ENCODE results near the gene DCANP1.
A peak's percentile ranks its signal among the peaks of the same experiment; 100 is the strongest.

The DCANP1 gene

GRCh38 chr5:135432113-135432512, 15.0 kb downstream of the DCANP1 start:
- no peak for TF ChIP-seq CTCF (IDR thresholded peaks at IDR 0.05; ENCODE audit: insufficient read depth, low read depth, low read length, missing control alignments)
- no peak overlapping the region for H3K4me3 ChIP-seq (ENCODE audit: low read depth, low read length)
- no peak for DNase-seq (ENCODE audit: low read depth)

GRCh38 chr5:135430135-135430437, 17.1 kb downstream of the DCANP1 start:
- no peak overlapping the region for H3K4me3 ChIP-seq (ENCODE audit: low read depth, low read length)
- no peak for DNase-seq (ENCODE audit: low read depth)
- no peak for TF ChIP-seq CTCF (IDR thresholded peaks at IDR 0.05; ENCODE audit: insufficient read depth, low read depth, low read length, missing control alignments)

GRCh38 chr5:135429301-135430134, 17.6 kb downstream of the DCANP1 start:
- TF ChIP-seq CTCF (IDR thresholded peaks at IDR 0.05; ENCODE audit: insufficient read depth, low read depth, low read length, missing control alignments), result no peak

GRCh38 chr5:135428586-135428985, 18.6 kb downstream of the DCANP1 start:
- no peak overlapping the region for H3K4me3 ChIP-seq (ENCODE audit: low read depth, low read length)
- no peak for DNase-seq (ENCODE audit: low read depth)
- no peak for TF ChIP-seq CTCF (IDR thresholded peaks at IDR 0.05; ENCODE audit: insufficient read depth, low read depth, low read length, missing control alignments)

More at GRCh38 chr5:135429301-135430134, 17.6 kb downstream of the DCANP1 start:
- DNase-seq (ENCODE audit: low read depth), result no peak
- H3K4me3 ChIP-seq (ENCODE audit: low read depth, low read length), result no peak overlapping the region

- DNase-seq (ENCODE audit: low read depth), result peak; percentile 64
- peak; percentile 74 for TF ChIP-seq CTCF (IDR thresholded peaks at IDR 0.05; ENCODE audit: insufficient read depth, low read depth, low read length, missing control alignments)
- no peak overlapping the region for H3K4me3 ChIP-seq (ENCODE audit: low read depth, low read length)
These were observed 20.8 kb downstream of the DCANP1 start for GRCh38 chr5:135426102-135427082.

GRCh38 chr5:135425641-135426040, 21.5 kb downstream of the DCANP1 start:
- no peak for TF ChIP-seq CTCF (IDR thresholded peaks at IDR 0.05; ENCODE audit: insufficient read depth, low read depth, low read length, missing control alignments)
- H3K4me3 ChIP-seq (ENCODE audit: low read depth, low read length), result no peak overlapping the region
- no peak for DNase-seq (ENCODE audit: low read depth)

Data from GM12865 (cell line).